KG1 (cell line): ENCODE measurements around the gene FHL2.

ENCODE experiments used
- DNase-seq: peaks from one replicate; lab custom pipeline; 2025; lab: John Stamatoyannopoulos, UW

FHL2 gene

GRCh38 chr2:105378921-105379383, 19.9 kb downstream of the FHL2 start:
- no peak for DNase-seq

- DNase-seq, result no peak
Measured at GRCh38 chr2:105378276-105378840, 20.5 kb downstream of the FHL2 start.

GRCh38 chr2:105377871-105378270, 21.0 kb downstream of the FHL2 start:
- no peak for DNase-seq

- no peak for DNase-seq
Measured at GRCh38 chr2:105376789-105377240, 22.0 kb downstream of the FHL2 start.

- DNase-seq, result no peak
Measured at GRCh38 chr2:105376010-105376409, 22.8 kb downstream of the FHL2 start.

- no peak for DNase-seq
Measured at GRCh38 chr2:105375001-105375561, 23.8 kb downstream of the FHL2 start.

- DNase-seq, result no peak
Measured at GRCh38 chr2:105373895-105374401, 24.9 kb downstream of the FHL2 start.

- DNase-seq, result no peak
Measured at GRCh38 chr2:105373344-105373781, 25.5 kb downstream of the FHL2 start.

GRCh38 chr2:105371810-105372209, 27.0 kb downstream of the FHL2 start:
- DNase-seq, result no peak

GRCh38 chr2:105371156-105371555, 27.7 kb downstream of the FHL2 start:
- no peak for DNase-seq

- DNase-seq, result peak; percentile 16
Measured at GRCh38 chr2:105369777-105370690, 28.8 kb downstream of the FHL2 start.

- DNase-seq, result no peak
Measured at GRCh38 chr2:105368759-105369408, 30.0 kb downstream of the FHL2 start.

- no peak for DNase-seq
Measured at GRCh38 chr2:105365206-105365605, 33.6 kb downstream of the FHL2 start.

GRCh38 chr2:105364436-105365139, 34.3 kb downstream of the FHL2 start:
- DNase-seq, result no peak

GRCh38 chr2:105362862-105363591, 35.8 kb downstream of the FHL2 start:
- no peak for DNase-seq

GRCh38 chr2:105361102-105361889, 37.6 kb downstream of the FHL2 start:
- no peak for DNase-seq

GRCh38 chr2:105358593-105358992, 40.3 kb downstream of the FHL2 start:
- DNase-seq, result no peak

GRCh38 chr2:105357122-105357521, 41.7 kb downstream of the FHL2 start:
- no peak for DNase-seq

GRCh38 chr2:105344704-105345345, 54.0 kb downstream of the FHL2 start:
- peak; percentile 32 for DNase-seq
